Midbrain (tissue), 1 donor: ENCODE results near the gene COL8A1.
A peak's percentile ranks its signal among the peaks of the same experiment; 100 is the strongest.
"Not testable (repeated sequence)": the region's sequence is repeated elsewhere in the genome, so short reads cannot be mapped to it uniquely, and the experiment has no call there.

Experiments
- DNase-seq: peaks from one replicate; lab custom pipeline; 2025; lab: John Stamatoyannopoulos, UW

The COL8A1 gene

GRCh38 chr3:99638167-99638948, at the start of gene COL8A1:
COL8A1 (plus strand) TSS chr3:99638594; CDS start chr3:99790683, 152,089 bp downstream.
- no peak for DNase-seq

DNA sequence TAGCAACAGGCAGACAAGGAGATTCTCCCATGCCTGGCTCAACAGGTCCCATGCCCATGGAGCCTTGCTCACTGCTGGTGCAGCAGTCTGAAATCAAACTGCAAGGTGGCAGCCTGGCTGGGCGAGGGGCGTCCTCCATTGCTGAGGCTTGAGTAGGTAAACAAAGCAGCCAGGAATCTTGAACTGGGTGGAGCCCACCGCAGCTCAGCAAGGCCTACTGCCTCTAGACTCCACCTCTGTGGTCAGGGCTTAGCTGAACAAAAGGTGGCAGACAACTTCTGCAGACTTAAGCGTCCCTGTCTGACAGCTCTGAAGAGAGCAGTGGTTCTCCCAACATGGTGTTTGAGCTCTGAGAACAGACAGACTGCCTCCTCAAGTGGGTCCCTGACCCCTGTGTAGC, 49.2 kb upstream of the COL8A1 start:
- not testable (repeated sequence) for DNase-seq

DNA sequence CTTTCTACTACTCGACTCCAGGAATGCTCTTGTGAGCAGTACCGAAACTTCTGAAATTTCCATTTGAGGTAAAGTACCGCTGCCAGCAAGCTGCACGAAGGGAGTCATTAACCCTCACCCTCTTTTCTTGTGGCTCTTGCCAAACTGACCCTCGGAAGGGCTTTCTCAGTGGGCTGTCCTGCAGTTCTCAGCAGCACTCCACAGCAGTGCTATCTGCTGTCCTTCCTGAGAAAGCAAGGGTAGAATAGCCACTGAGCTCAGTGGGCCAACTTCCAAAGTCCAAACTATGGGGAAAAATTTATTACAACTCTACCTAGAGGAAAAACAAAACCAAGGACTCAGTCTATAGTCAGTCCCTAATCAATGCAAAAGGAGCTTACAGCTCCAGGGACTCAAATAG, 38.5 kb upstream of the COL8A1 start:
- no peak for DNase-seq

DNA sequence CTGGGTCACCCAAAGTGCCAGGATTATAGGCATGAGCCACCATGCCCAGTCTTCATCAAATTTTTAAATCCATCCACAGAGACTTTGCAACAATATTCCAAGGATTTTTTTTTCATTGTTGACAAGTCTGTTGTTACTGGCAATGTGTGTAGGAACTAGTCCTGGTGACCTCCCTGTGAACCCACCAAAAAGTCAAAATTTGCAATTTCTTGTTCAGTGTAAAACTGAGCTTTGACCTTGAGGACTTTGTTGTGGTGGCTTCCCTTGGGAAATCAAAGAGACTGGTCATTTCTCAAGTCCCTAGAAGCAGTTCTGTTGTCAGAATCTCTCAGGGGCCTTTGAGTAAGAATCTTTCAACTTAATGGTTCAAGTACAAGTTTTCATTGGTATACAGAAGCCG, 36.9 kb upstream of the COL8A1 start:
- no peak for DNase-seq

DNA sequence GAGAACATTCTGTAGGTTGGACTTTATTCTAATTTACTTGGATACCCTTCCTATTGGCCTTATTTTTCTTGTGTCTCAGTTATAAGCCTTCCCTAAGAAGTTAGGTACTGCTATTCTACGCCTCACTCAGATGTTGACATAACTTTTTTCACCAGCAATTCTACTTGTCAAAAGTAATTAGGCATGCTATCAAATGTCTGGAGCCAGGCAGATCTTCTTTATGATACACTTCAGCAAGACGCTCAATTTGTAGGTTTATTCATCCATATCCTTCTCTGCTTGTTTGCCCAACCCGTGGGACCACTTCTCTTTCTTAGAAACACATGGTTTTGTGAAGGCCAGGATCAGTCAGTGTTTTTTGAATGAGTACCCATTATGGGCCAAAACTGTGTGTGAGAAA, 36.2 kb upstream of the COL8A1 start:
- DNase-seq: no peak

GRCh38 chr3:99607151-99607550, 31.2 kb upstream of the COL8A1 start:
- no peak for DNase-seq

GRCh38 chr3:99614768-99615167, 23.6 kb upstream of the COL8A1 start:
- no peak for DNase-seq

GRCh38 chr3:99620077-99620767, 18.2 kb upstream of the COL8A1 start:
- no peak for DNase-seq

DNA sequence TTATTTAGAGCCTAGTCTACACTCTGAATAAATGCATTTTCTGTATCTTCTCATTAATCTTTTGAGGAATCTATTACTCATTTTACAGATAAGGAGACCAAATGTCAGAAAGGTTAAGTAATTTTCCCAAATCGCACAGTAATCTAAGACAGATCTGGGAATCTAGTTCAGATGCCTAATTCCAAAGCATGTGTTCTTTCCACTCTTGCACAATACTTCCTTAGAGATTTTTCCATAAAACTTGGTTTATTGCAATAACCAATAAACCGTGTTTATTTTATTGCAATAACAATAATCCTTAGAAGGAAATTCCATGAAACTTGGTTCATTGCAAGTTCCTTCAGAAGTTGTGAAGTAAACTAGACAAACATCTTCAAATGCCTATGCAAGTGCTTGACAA, 17.4 kb upstream of the COL8A1 start:
- no peak for DNase-seq

- DNase-seq: no peak
Measured at GRCh38 chr3:99624496-99625236, 13.7 kb upstream of the COL8A1 start.

DNA sequence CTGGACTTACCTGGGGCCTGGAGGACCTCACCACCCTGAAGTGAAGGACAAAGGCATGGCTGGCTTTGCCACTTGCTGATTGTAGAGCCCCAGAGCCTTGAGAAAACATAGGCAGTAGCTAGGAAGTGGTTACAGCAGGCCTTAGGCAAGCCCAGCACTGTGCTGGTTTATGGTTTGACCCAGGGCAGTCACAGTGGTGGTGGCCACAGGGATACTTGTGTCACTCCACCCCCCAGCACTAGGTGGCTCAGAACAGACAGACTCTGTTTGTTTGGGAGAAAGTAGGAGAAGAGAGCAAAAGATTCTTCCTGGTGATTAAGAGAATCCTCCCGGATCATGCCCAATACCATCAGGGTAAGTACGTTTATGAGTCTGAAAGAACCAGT, 13.2 kb upstream of the COL8A1 start:
- no peak for DNase-seq

GRCh38 chr3:99625643-99626416, 12.6 kb upstream of the COL8A1 start:
- DNase-seq: no peak

DNA sequence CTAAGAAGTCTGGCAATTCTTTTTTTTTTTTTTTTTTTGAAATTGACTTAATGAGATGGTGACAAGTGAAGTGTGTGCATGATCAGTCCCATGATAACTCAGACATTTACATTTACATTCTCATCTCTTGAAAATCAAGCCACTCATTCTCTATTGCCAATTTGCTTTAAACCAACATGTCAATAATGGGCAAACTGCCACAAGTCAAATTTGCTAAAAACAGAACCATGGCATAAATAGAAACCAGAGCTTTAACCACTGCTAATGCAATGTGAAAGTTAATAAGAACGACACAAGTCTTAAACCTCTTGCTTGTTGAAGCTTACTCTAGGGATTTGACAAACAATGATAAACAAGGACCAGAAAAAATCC, 12.0 kb upstream of the COL8A1 start:
- no peak for DNase-seq

GRCh38 chr3:99627062-99627826, 11.2 kb upstream of the COL8A1 start:
- no peak for DNase-seq

- no peak for DNase-seq
Measured at GRCh38 chr3:99630815-99631214, 7.6 kb upstream of the COL8A1 start.

DNA sequence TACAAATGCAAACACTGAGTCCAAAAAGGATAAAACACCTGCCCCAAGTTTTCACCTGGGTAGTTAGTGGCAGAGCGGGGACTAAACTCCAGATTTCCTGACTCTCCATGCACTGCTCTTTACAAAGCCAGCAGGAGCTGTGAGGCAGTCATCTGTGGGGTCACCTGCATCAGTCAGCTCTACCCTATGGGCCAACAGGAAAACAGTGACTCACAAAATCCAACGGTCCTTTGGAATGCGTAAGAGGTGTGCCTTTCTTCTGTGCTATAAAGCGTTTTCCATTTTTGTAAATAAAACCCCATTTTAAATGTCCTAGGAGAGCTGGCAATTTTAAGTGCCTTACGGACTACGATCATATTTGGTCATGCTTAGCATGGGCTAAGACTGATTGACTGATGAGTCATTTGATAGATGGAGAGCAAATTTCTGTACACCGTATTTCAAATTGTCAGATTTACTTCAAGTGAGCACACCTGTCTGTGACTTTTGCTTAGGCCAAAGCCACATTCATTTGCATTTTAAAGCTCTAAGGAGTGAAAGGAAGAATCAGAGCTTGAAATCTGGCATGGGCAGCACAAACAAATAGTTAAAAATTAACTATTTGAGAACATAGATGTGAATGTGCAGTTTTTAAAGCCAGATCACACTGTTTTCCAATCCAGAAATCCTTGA, 4.4 kb upstream of the COL8A1 start:
- DNase-seq: no peak

- DNase-seq: no peak
Measured at GRCh38 chr3:99634881-99635280, 3.5 kb upstream of the COL8A1 start.

DNA sequence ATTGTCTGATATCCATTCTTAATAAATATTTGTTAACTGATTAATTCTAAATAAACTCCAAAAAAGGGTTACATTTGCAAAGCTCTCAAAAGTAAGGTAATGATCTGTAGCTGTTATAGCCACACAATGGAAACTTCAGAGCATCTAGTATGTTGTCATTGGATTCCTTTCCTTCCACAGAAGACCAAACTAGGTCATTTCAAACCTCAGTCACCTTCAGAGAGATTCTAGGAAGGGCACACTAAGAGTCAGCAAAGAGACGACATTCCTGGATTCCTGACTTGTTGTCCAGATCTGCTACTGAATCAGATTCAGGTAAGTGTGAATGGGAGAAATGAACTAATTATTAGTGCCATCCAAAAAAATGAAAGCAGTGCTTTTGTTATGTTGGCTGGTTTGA, 3.0 kb upstream of the COL8A1 start:
- no peak for DNase-seq

DNA sequence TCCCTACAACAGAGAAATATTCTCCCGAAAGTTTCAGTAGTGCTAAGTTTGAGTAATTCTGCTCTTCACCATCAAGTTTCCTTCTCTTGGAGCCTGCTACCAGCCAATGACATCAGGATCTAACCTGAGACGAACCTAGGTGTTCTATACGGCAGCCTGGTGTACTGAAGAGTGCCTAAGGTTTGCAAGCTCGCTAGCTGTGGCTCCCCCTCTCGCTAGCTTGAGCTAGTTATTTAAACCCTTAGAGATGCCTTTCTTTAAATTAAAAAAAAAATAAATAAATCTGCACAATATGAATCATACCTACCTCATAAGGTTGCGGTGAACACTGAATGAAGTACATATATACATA, 1.4 kb upstream of the COL8A1 start:
- DNase-seq: peak; percentile 12

GRCh38 chr3:99637368-99638111, 854 bp upstream of the COL8A1 start:
- DNase-seq: peak; percentile 18
